H1 (cell line): Measurements from ENCODE around the gene CACNG8. TPM values are rescaled to one million over a fixed set of nuclear protein-coding genes. Genes with fewer than 3 reads are reported as not detected.

ENCODE experiments used
- CTCF ChIA-PET: fragments of 300-600 bp; sonication (Branson Sonifier 250); formaldehyde crosslinking; loops from one replicate; lab custom pipeline; 2021; ENCODE audit not compliant: partially characterized antibody; lab: Charles Lee
- POLR2A ChIA-PET: fragments of 300-600 bp; sonication (Branson Sonifier 250); formaldehyde crosslinking; loops from one replicate; lab custom pipeline; 2021; ENCODE audit warnings: inconsistent platforms; ENCODE audit not compliant: partially characterized antibody; lab: Charles Lee
- DNase-seq, 2 experiments: peaks; one replicate each; pipeline versions ENCODE4 v3.0.0 to v3.0.0-alpha.2; 2010 to 2022; ENCODE audit warnings: low spot score in 2 of 2, low read depth in 1 of 2, mixed read lengths in 1 of 2
- FAIRE-seq: peaks from 2 replicates; lab custom pipeline; 2011; peaks lifted over from hg19 to GRCh38; lab: Jason Lieb, UNC
- H2AFZ ChIP-seq: 2 replicates; pipeline ENCODE4 v1.8.1; 2012; ENCODE audit warnings: low read length, inconsistent platforms
- H2AK5ac ChIP-seq: 2 replicates; pipeline ENCODE4 v1.6.1; 2013; ENCODE audit warnings: low read depth, low read length
- H2BK120ac ChIP-seq: replicated peaks from 2 replicates; pipeline ENCODE3; 2013; ENCODE audit warnings: low read depth, low read length, inconsistent platforms
- H2BK12ac ChIP-seq: 2 replicates; pipeline ENCODE4 v1.6.1; 2013; ENCODE audit warnings: low read depth, low read length
- H2BK15ac ChIP-seq: 2 replicates; pipeline ENCODE4 v1.6.1; 2013; ENCODE audit warnings: low read length
- H2BK20ac ChIP-seq: 2 replicates; pipeline ENCODE4 v1.6.1; 2013; ENCODE audit warnings: low read length
- H2BK5ac ChIP-seq: 2 replicates; pipeline ENCODE4 v1.6.1; 2013; ENCODE audit warnings: low read depth, low read length
- H3K14ac ChIP-seq: 2 replicates; pipeline ENCODE4 v1.6.1; 2013; ENCODE audit warnings: inconsistent platforms; ENCODE audit not compliant: insufficient read length
- H3K18ac ChIP-seq: 2 replicates; pipeline ENCODE4 v1.6.1; 2013; ENCODE audit warnings: low read length; ENCODE audit errors: extremely low read depth
- H3K23ac ChIP-seq: 2 replicates; pipeline ENCODE4 v1.6.1; 2013; ENCODE audit warnings: inconsistent platforms; ENCODE audit not compliant: insufficient read length
- H3K23me2 ChIP-seq: 2 replicates; pipeline ENCODE4 v1.6.1; 2013; ENCODE audit warnings: low read depth, low read length
- H3K27ac ChIP-seq: 2 replicates; pipeline ENCODE4 v1.6.1; 2011; ENCODE audit warnings: low read depth, low read length, inconsistent platforms
- H3K27me3 ChIP-seq, 4 experiments: replicated peaks in 1 of 4; 1 replicate in 1 of 4; 2 replicates in 3 of 4; pipeline versions ENCODE4 v1.6.1 to v1.8.1; 2011 to 2013; ENCODE audit warnings: low read length in 3 of 4, mild to moderate bottlenecking in 3 of 4, inconsistent platforms in 2 of 4, mixed read lengths in 2 of 4, moderate library complexity in 1 of 4; ENCODE audit not compliant: control insufficient read depth in 3 of 4, insufficient read depth in 3 of 4; ENCODE audit errors: extremely low read depth in 1 of 4
- H3K36me3 ChIP-seq, 4 experiments: 2 replicates each; pipeline versions ENCODE4 v1.6.1 to v1.8.1; 2011 to 2013; ENCODE audit warnings: mild to moderate bottlenecking in 4 of 4, low read length in 3 of 4, moderate library complexity in 2 of 4, control low read depth in 1 of 4, inconsistent platforms in 1 of 4; ENCODE audit not compliant: insufficient read depth in 4 of 4, control insufficient read depth in 2 of 4
- H3K4ac ChIP-seq: replicated peaks from 2 replicates; pipeline ENCODE3; 2013; ENCODE audit warnings: low read length, low read depth, mixed read lengths, inconsistent platforms; ENCODE audit not compliant: insufficient read length
- H3K4me1 ChIP-seq, 4 experiments: replicated peaks in 1 of 4; 1 replicate in 1 of 4; 2 replicates in 3 of 4; pipeline versions ENCODE4 v1.6.1 to v1.8.1; 2011 to 2013; ENCODE audit warnings: low read length in 3 of 4, inconsistent platforms in 2 of 4, mixed read lengths in 1 of 4; ENCODE audit not compliant: insufficient read depth in 4 of 4, control insufficient read depth in 3 of 4
- H3K4me2 ChIP-seq, 2 experiments: 2 replicates each; pipeline versions ENCODE4 v1.6.1 to v1.8.1; 2011 to 2013; ENCODE audit warnings: low read depth in 2 of 2, low read length in 2 of 2, control low read depth in 1 of 2, inconsistent platforms in 1 of 2, mild to moderate bottlenecking in 1 of 2; ENCODE audit not compliant: insufficient read depth in 1 of 2
- H3K4me3 ChIP-seq, 4 experiments: fragments of 200-600, 300-600 bp in 1 of 4; sonication (generic), shearing (Covaris generic), sonication (Bioruptor Twin) in 1 of 4; 2 replicates each; pipeline versions ENCODE4 v1.5.1 to v1.8.1; 2011 to 2016; ENCODE audit warnings: low read length in 4 of 4, low read depth in 3 of 4, control low read depth in 2 of 4, inconsistent platforms in 2 of 4, mild to moderate bottlenecking in 2 of 4, mixed read lengths in 1 of 4, moderate library complexity in 1 of 4; ENCODE audit not compliant: insufficient read depth in 2 of 4; ENCODE audit errors: extremely low read depth in 1 of 4
- H3K56ac ChIP-seq: replicated peaks from 2 replicates; pipeline ENCODE3; 2013; ENCODE audit warnings: low read depth, mild to moderate bottlenecking, mixed read lengths, low read length, inconsistent platforms; ENCODE audit not compliant: insufficient read length
- H3K79me1 ChIP-seq: 2 replicates; pipeline ENCODE4 v1.6.1; 2013; ENCODE audit warnings: low read depth, low read length, control low read depth
- H3K79me2 ChIP-seq, 2 experiments: 2 replicates each; pipeline versions ENCODE4 v1.6.1 to v1.8.1; 2012 to 2013; ENCODE audit warnings: low read length in 2 of 2, mild to moderate bottlenecking in 2 of 2, inconsistent platforms in 1 of 2; ENCODE audit not compliant: insufficient read depth in 2 of 2, control insufficient read depth in 1 of 2
- H3K9ac ChIP-seq, 4 experiments: replicated peaks in 1 of 4; 1 replicate in 1 of 4; 2 replicates in 3 of 4; pipeline versions ENCODE4 v1.6.1 to v1.8.1; 2011 to 2013; ENCODE audit warnings: low read depth in 3 of 4, low read length in 3 of 4, control low read depth in 2 of 4, mild to moderate bottlenecking in 2 of 4, moderate library complexity in 2 of 4, inconsistent platforms in 1 of 4; ENCODE audit errors: extremely low read depth in 1 of 4
- H3K9me3 ChIP-seq, 2 experiments: 2 replicates each; pipeline versions ENCODE4 v1.6.1 to v1.8.1; 2012 to 2013; ENCODE audit warnings: mild to moderate bottlenecking in 2 of 2, moderate library complexity in 2 of 2, control low read depth in 1 of 2, inconsistent platforms in 1 of 2, low read depth in 1 of 2, low read length in 1 of 2, mixed read lengths in 1 of 2; ENCODE audit not compliant: insufficient read depth in 2 of 2
- H4K20me1 ChIP-seq, 2 experiments: replicated peaks in 1 of 2; 2 replicates each; pipeline versions ENCODE3 to v1.8.1; 2011 to 2013; ENCODE audit warnings: inconsistent platforms in 2 of 2, low read length in 2 of 2, mild to moderate bottlenecking in 1 of 2; ENCODE audit not compliant: insufficient read depth in 2 of 2, control insufficient read depth in 1 of 2
- H4K5ac ChIP-seq: 2 replicates; pipeline ENCODE4 v1.6.1; 2013; ENCODE audit warnings: low read length, low read depth, mixed read lengths, inconsistent platforms; ENCODE audit not compliant: insufficient read length
- H4K8ac ChIP-seq: 2 replicates; pipeline ENCODE4 v1.8.0; 2013; ENCODE audit warnings: mild to moderate bottlenecking, moderate library complexity, low read length, inconsistent platforms; ENCODE audit not compliant: insufficient read depth; ENCODE audit errors: extremely low read depth
- H4K91ac ChIP-seq: replicated peaks from 2 replicates; pipeline ENCODE3; 2013; ENCODE audit warnings: low read length, mixed read lengths, inconsistent platforms; ENCODE audit not compliant: insufficient read length
- ATF3 ChIP-seq: IDR thresholded peaks from 2 replicates; pipeline ENCODE4 v1.6.1; 2011; ENCODE audit warnings: low read depth, mild to moderate bottlenecking, low read length; ENCODE audit not compliant: insufficient read depth
- MAX ChIP-seq: IDR thresholded peaks from 2 replicates; pipeline ENCODE4 v1.6.1; 2012; ENCODE audit warnings: inconsistent platforms
- WGBS, 2 experiments: shearing (Covaris generic) in 1 of 2; methylation state at CpG; one replicate each; pipeline versions ENCODE4 v1.1.6 to v1.1.7; 2013 to 2015; ENCODE audit warnings: low lambda C conversion rate in 2 of 2, mixed read lengths in 2 of 2, inconsistent platforms in 1 of 2, low coverage in 1 of 2, missing lambda C conversion rate in 1 of 2; ENCODE audit not compliant: insufficient replicate concordance in 2 of 2, insufficient coverage in 1 of 2, insufficient read length in 1 of 2; ENCODE audit errors: extremely low coverage in 1 of 2, missing lambda C conversion rate in 1 of 2; 5-methylcytosine and 5-hydroxymethylcytosine counted together
- polyA plus RNA-seq, 7 experiments: library from polyadenylated mRNA; depleted of rRNA in 3 of 7; stranded (reverse) in 5 of 7; unstranded in 2 of 7; fragments of >200 nt in 5 of 7; fragments of 200-250 nt in 2 of 7; gene quantifications; 1 replicate in 5 of 7; 2 replicates in 1 of 7; 4 replicates in 1 of 7; pipeline versions ENCODE4 v1.2.1 to v1.2.3, GENCODE V29; 2011 to 2013; ENCODE audit warnings: missing spikeins in 2 of 7, mixed read lengths in 2 of 7
- total RNA-seq: library from RNA; stranded (reverse); fragmentation: NEBNext Ultra II Directional; extraction: Animal tissue kit (Norgen Biotek cat#: 25700); gene quantifications from 2 replicates; pipeline ENCODE4 v1.2.1, GENCODE V29; 2021

The CACNG8 gene
- total and polyA plus RNA-seq, 2 of the 8 experiments (the other 6 are each of a cell fraction or from before 2014, with no cell fraction given), result 0.41 to 4.5 TPM

GRCh38 chr19:53971673-53972072, 8.9 kb downstream of the CACNG8 start:
- H3K4ac ChIP-seq, result no peak overlapping the region
- H3K79me1 ChIP-seq, result no peaks in the 10 kb centered on the region; the same call in 1 of the 2 replicates
- H3K27me3 ChIP-seq, result no peaks in the 10 kb centered on the region
- no peak overlapping the region for H3K56ac ChIP-seq
- peaks cover 0 to 7% of the 10 kb centered on the region in 2 experiments for H4K20me1 ChIP-seq
- H3K14ac ChIP-seq, result no peak overlapping the region
- H2BK5ac ChIP-seq, result no peak overlapping the region
- FAIRE-seq (no peak), DNase-seq (no peak)
- H3K18ac ChIP-seq, result no peak overlapping the region
- H2BK20ac ChIP-seq, result no peak overlapping the region
- H3K79me2 ChIP-seq, result no peaks in the 10 kb centered on the region; a peak in 1 of 4 replicates
- no peak overlapping the region for H2BK12ac ChIP-seq
- ChIA-PET POLR2A (interaction anchor here (1.0 to 2.4 kb wide), 6 partner anchors 9 to 71 kb away, joined by 3 to 11 read pairs (median 4); no protein-coding TSS in a partner anchor), CTCF (interaction anchor here (0.9 to 2.1 kb wide), 9 partner anchors 9 to 198 kb away, joined by 3 to 11 read pairs (median 4); no protein-coding TSS in a partner anchor)
- H3K23ac ChIP-seq, result no peak overlapping the region
- H4K8ac ChIP-seq, result no peak overlapping the region
- H3K4me2 ChIP-seq, result no peak overlapping the region
- H4K91ac ChIP-seq, result no peak overlapping the region
- H2BK120ac ChIP-seq, result no peak overlapping the region
- H3K23me2 ChIP-seq, result no peaks in the 10 kb centered on the region
- no peak overlapping the region for H2BK15ac ChIP-seq
- H3K4me1 ChIP-seq, result no peaks in the 10 kb centered on the region
- 80% methylated on average over 10 of the region's 10 CpGs; no CpG with 5 or more reads in 1 of the 2 experiments for WGBS, 2 experiments
- H4K5ac ChIP-seq, result no peak overlapping the region
- no peak overlapping the region for H3K27ac ChIP-seq
- H3K4me3 ChIP-seq, result no peak overlapping the region
- H3K9me3 ChIP-seq, result no peaks in the 10 kb centered on the region
- H2AK5ac ChIP-seq, result no peak overlapping the region
- TF ChIP-seq ATF3, result no peak
- TF ChIP-seq MAX, result peak; percentile 66
- H2AFZ ChIP-seq, result no peak overlapping the region
- no peak overlapping the region for H3K9ac ChIP-seq
- H3K36me3 ChIP-seq, result peaks cover 3 to 14% (median 6%) of the 10 kb centered on the region in 4 experiments; a peak in 5 of 8 replicates
